ENCODE results near the gene DNAH8.

The DNAH8 gene

DNA sequence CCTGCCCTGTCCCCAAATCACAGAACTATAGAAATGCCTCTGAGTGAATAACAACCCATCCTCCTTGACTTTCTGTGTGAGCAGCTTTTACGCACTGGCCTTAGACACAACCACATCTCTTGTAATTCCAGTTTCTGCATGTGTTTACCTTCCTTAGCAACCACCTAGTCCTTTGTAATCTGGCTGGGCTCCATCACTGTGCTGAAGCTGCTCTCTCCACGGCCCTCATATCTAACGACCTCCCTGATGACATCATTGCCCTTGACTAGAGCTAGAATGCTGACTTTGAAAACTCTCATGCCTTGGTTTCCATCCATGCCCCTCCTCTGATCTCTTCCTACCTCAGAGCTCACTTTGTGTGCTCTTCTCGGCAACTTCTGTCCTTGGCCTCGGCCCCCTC is 303.0 kb downstream of the DNAH8 start:
- no peak for DNase-seq (ENCODE audit: low read depth)

DNA sequence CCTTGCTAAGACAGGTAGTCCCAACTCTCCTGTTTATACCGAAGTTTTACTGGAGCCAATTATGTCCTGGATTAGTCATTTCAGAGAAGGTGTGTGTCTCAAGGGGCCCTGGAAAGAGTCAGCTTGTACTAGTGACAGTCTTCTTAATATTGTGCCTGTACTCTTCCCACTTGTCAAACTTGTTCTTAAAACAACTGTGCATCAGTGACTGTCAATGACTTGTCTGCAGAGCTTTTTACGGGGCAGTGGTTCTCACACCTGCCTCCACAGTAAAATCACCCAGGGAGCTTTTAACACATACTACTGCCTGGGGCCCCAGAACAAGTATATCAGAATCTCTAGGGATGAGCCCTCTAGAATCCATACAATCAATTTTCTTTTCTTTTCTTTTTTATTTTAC is 305.0 kb downstream of the DNAH8 start:
- no peak for DNase-seq (ENCODE audit: low read depth)

- no peak for DNase-seq (ENCODE audit: low read depth)
Observed at GRCh38 chr6:39021041-39021440, 305.9 kb downstream of the DNAH8 start.

GRCh38 chr6:39021779-39022178 is 306.7 kb downstream of the DNAH8 start:
- DNase-seq (ENCODE audit: low read depth) = no peak

DNA sequence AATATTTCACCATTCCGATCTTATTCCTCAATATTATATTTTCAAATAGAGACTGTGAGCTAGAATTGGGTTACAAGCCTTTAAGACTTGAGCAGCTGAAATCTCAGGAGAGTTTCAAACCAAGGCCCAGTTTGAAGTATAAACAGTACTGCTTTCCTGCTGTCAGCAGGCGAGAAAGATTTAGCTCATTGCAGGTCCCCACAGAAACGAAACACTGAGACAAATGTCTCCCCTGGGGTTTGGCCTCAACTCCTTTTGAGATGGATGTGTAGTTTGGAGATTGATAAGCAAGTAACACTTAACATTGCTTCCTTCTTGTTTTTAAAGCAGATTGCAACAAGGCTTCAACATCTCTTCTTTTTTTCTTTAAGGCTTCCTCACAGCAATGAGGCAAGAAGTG is 311.1 kb downstream of the DNAH8 start:
- DNase-seq (ENCODE audit: low read depth) = no peak

- peak; percentile 18 for DNase-seq (ENCODE audit: low read depth)
Observed at GRCh38 chr6:39029156-39030011, 314.3 kb downstream of the DNAH8 start.

- no peak for DNase-seq (ENCODE audit: low read depth)
Observed at GRCh38 chr6:39035681-39036080, 320.6 kb downstream of the DNAH8 start.

- DNase-seq (ENCODE audit: low read depth) = no peak
Observed at GRCh38 chr6:39037082-39037508, 322.0 kb downstream of the DNAH8 start.

GRCh38 chr6:39037707-39038106 is 322.6 kb downstream of the DNAH8 start:
- DNase-seq (ENCODE audit: low read depth) = no peak

DNA sequence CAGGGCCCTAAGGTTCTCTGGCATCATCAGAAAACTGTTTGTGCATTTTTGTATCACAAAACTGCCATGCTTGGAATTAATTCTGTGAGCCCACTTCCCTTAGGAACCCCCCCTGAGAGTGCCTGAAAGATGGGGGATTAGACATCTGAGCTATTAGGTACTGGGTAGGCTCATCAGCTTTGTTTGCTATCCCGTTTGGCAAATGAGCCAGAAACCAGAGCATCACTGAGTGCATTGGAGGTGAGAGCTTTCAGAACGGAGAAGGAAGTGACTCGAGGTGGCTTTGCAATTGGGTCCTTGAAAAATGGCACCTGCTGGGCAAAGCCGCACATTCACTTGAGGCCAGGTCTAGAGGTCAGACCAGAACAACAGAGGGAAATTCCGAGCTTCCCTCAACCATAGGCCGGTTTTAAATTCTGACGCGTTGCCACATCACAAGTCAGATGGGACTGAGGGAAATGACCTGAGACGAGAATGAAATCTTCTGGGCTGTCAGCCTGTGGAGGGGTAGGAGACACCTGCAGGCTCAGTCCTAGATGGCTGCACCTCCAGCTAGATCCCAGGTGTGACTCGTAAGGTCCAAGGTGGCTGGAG is 325.1 kb downstream of the DNAH8 start:
- DNase-seq (ENCODE audit: low read depth) = no peak

DNA sequence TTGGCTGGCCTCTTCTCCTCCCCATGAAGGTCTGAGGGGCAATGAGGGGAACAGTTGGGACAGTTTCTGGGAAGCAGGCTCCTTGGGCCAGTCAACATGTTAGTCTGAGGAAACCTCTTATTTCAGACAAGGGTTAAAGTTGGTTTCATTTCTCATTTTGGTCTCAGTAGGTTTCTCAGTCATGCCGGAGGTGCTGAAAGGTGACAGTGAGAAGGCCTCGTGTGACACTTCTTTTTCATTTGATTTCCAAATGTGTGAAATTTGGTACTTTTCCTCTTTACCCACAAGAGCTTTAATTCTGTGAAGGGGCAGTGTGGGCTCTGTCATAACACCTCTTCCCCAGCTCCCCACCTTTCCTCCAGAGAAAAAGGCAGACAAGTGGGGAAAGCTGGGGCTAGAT is 326.0 kb downstream of the DNAH8 start:
- no peak for DNase-seq (ENCODE audit: low read depth)

GRCh38 chr6:39043776-39044175 is 328.7 kb downstream of the DNAH8 start:
- no peak for DNase-seq (ENCODE audit: low read depth)

- DNase-seq (ENCODE audit: low read depth) = no peak
Observed at GRCh38 chr6:39044181-39044580, 329.1 kb downstream of the DNAH8 start.

DNA sequence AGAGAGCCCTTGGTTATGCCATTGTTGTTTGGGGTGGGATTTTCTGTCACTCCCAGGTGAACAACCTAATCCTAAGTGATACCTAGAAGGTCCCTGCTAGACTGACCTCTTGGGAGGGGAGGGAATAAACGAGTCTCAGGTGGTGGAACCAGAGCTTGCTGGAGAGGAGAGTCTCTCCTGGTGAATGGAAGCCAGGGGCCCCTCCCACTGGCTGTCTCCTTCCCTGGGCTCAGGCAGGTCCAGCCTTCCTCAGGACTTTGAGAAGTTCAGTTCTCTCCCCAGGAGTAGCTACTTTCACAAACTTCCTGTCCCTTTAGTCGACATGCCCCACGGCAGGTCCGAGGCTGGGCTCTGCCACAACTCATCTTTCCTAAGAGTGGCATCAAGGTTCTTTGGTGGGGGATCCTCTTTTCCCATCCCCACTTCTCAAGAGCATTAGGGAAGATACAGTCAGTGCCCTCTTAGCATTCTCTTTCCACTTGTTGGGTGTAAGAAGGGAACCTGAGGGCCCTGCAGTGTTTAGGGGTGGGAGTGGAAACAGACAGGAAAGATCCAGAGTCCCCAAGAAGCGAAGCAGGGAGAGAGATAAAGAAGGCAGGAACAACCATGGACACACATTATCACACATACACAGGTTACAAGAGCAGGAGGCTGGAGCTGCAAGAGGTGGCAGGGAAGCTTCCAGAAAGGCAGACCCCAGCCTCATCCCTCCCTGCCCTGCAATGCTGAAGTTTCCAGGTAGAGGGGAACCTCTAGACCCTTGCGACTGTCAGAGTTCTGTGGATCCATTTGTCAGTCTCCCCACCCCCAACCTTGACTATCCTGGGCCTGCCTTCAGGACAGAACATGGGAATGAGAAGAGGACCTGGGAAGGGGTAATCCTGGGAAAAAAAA is 332.6 kb downstream of the DNAH8 start:
- no peak for DNase-seq (ENCODE audit: low read depth)

DNA sequence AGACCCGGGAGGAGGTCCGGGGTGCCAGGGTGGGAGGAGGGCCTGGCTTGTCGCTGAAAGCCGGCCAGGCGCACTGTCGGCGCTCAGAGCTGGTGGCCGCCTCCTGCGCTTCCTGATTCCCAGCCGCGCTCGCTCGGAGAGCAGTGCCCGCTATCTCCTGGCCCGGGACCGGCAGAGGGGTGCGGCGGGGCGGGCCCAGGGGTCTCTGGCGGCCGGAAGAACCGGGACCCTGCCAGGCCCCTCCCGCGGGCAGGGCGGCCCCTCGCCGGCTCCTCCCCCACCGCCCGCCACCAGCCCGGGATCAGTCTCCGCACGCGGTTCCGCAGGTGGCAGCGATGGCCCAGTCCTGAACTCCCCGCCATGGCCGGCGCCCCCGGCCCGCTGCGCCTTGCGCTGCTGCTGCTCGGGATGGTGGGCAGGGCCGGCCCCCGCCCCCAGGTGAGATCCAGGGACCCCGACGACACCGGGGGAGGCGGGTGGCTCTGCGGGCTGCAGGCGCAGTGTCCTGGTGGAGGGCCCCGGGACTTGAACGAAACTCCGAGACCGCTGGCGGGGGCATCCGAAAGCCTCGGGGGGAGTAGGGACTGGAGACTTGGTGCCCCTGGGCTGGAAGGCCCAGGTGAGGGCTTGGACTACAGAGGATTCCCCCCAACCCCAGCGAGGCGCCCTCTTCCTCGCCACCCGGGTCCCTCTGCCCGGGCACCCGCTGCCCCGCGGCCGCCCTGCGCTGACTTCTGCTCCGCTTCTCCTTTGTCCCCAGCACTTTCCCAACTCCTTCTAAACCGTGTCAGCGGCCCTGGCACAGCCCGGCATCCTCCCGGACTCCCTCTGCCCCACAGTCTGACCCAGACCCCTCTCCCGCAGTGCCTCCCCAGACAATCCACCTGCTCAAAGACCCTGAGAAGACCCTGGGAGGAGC is 333.6 kb downstream of the DNAH8 start, which contains the start of gene GLP1R:
Gene GLP1R, plus strand, starts transcription at position 301 of the 919 bp plus-strand sequence. Its CDS starts 60 bp downstream, at position 361.
- no peak for DNase-seq (ENCODE audit: low read depth)

- no peak for DNase-seq (ENCODE audit: low read depth)
Observed at GRCh38 chr6:39049575-39050283, 334.6 kb downstream of the DNAH8 start.

DNA sequence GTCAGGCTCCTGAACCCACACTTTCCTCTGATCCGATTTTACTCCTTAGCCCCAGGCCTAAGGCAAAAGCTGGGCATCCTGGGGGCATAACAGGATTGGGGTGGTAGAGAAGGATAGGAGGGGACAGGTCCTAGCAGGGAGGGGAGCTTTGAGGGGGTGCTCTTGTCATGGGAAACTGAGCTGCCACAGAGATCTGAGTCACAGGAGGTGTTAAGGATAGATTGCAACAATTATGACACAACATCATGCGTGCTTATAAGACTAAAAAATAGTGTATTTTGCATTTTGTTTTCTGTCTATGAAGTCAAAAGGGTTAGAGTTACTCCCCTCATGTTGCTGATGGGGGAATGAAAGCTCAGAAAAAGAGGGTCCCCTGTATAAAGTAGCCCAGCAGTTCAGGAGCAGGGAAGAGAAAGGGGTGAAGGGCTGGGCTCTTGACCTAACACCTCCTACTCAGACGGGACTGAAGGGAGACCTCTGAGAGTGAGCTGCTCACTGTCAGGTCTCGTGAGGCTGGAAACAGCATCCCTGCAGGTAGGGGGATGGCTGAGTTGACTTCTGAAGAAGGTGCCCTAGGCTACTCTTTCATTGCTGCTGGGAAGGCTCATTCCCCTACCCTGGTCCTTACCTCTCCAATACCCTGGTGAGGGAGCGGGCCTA is 335.5 kb downstream of the DNAH8 start:
- DNase-seq (ENCODE audit: low read depth) = no peak

- peak; percentile 6 for DNase-seq (ENCODE audit: low read depth)
Observed at GRCh38 chr6:39051399-39052122, 336.4 kb downstream of the DNAH8 start.

DNA sequence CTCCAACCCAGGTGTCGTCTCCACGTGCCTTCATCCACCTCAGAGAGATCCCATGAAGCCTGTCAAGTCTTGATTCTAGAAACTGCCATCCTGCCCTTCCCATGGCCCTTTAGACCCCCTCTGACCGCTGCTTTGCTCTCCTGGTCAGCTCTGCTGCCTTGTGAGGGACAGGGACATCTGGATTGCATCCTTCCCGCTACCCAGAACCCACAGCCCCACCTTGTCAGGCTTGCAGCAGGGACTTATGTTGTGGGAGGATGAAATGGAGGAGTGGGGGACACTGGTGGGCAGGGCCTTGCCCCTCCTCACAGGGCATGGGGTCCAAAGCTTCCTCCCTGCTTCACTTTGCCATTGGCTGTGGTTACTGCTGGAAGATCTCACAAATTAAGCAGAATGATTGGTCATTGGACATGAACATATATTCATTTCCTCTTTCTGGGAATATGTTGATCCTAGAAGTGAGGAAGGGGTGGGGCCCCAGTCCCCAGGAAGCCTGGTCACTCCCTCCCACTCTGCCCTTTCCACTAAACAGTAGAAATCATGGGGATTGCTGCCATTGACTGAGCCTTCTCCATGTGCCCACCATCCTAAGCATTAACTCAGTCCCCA is 338.0 kb downstream of the DNAH8 start:
- DNase-seq (ENCODE audit: low read depth) = no peak
